DOHH2 (cell line): ENCODE data around the gene MED27.

ENCODE experiments used
- H3F3A ChIP-seq: fragments of 200-600 bp; sonication (generic), shearing (Covaris generic); 2 replicates; pipeline ENCODE4 v1.6.0; 2016; ENCODE audit warnings: antibody characterized with exemption, mild to moderate bottlenecking; ENCODE audit not compliant: control insufficient read depth, insufficient read depth
- H3K27ac ChIP-seq: fragments of 200-600 bp; sonication (generic); 2 replicates; pipeline ENCODE4 v1.5.1; 2014; ENCODE audit warnings: low read depth, mild to moderate bottlenecking, low read length, moderate library complexity
- H3K27me3 ChIP-seq: fragments of 200-600 bp; sonication (generic); 2 replicates; pipeline ENCODE4 v1.6.1; 2014; ENCODE audit warnings: mild to moderate bottlenecking, low read length, mixed read lengths; ENCODE audit not compliant: control insufficient read depth
- H3K36me3 ChIP-seq: fragments of 200-600 bp; sonication (generic); 2 replicates; pipeline ENCODE4 v1.6.1; 2014; ENCODE audit warnings: mild to moderate bottlenecking, low read length, moderate library complexity, mixed read lengths; ENCODE audit not compliant: control insufficient read depth
- H3K4me1 ChIP-seq: fragments of 200-600 bp; sonication (generic); 2 replicates; pipeline ENCODE4 v1.6.1; 2014; ENCODE audit warnings: mild to moderate bottlenecking, low read length, mixed read lengths; ENCODE audit not compliant: control insufficient read depth
- H3K4me2 ChIP-seq: fragments of 200-600 bp; sonication (generic); 2 replicates; pipeline ENCODE4 v1.6.0; 2014; ENCODE audit warnings: mild to moderate bottlenecking, low read length, moderate library complexity
- H3K4me3 ChIP-seq: fragments of 200-600 bp; sonication (generic); 2 replicates; pipeline ENCODE4 v1.5.1; 2014; ENCODE audit warnings: mild to moderate bottlenecking, low read length, mixed read lengths
- H3K79me2 ChIP-seq: fragments of 200-600 bp; sonication (generic); 2 replicates; pipeline ENCODE4 v1.6.1; 2014; ENCODE audit warnings: mild to moderate bottlenecking, low read length, mixed read lengths; ENCODE audit not compliant: control insufficient read depth
- H3K9me2 ChIP-seq: fragments of 200-600 bp; sonication (generic); replicated peaks from 2 replicates; pipeline ENCODE4 v1.6.1; 2014; ENCODE audit warnings: mild to moderate bottlenecking, low read length, mixed read lengths; ENCODE audit not compliant: control insufficient read depth
- H3K9me3 ChIP-seq: fragments of 200-600 bp; sonication (generic); 2 replicates; pipeline ENCODE4 v1.6.1; 2014; ENCODE audit warnings: antibody characterized with exemption, low read length, mixed read lengths; ENCODE audit not compliant: control insufficient read depth, insufficient read depth
- H4K20me1 ChIP-seq: fragments of 200-600 bp; sonication (generic); 2 replicates; pipeline ENCODE4 v1.6.0; 2014; ENCODE audit warnings: low read depth, mild to moderate bottlenecking, antibody characterized with exemption, low read length, moderate library complexity; ENCODE audit not compliant: control insufficient read depth, insufficient read depth
- EZH2phosphoT487 ChIP-seq: fragments of 200-600 bp; sonication (generic); IDR thresholded peaks from 2 replicates; pipeline ENCODE4 v1.6.1; 2017; ENCODE audit warnings: borderline replicate concordance, mild to moderate bottlenecking, antibody characterized with exemption, low read length, moderate library complexity, mixed read lengths
- TF ChIP-seq, protein P1 (sequence below): fragments of 200-600 bp; sonication (generic); IDR thresholded peaks from one replicate; pipeline ENCODE4 v1.5.1; 2014; ENCODE audit warnings: antibody characterized with exemption, mild to moderate bottlenecking, low read depth, low read length; ENCODE audit not compliant: poor library complexity, severe bottlenecking

MED27 gene

DNA sequence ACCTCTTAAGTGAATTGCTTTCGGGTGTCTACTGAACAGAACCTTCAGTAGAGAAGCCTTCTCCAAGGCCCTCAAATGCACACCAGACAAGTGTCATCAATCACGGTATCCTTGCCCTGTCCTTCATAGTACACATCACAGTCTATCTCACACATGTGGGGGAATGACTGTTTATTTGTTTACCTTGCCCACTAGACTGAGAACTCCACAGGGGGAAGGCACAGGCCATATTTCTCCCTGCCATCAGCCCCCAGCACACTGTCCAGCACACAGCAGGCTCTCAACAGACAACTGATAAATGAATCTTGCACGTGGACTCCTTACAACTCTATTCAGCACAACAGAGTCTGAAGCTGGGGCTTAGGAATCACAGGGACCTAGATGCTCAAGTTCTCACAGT lies 128.5 kb downstream of the MED27 start:
- no peak overlapping the region for H3K4me2 ChIP-seq
- no peaks in the 10 kb centered on the region for H3K79me2 ChIP-seq
- H3K9me3 ChIP-seq, result no peaks in the 10 kb centered on the region
- no peaks in the 10 kb centered on the region for H3K4me1 ChIP-seq
- no peaks in the 10 kb centered on the region for H3F3A ChIP-seq
- no peak for TF ChIP-seq EZH2phosphoT487
- TF ChIP-seq, protein P1, sequence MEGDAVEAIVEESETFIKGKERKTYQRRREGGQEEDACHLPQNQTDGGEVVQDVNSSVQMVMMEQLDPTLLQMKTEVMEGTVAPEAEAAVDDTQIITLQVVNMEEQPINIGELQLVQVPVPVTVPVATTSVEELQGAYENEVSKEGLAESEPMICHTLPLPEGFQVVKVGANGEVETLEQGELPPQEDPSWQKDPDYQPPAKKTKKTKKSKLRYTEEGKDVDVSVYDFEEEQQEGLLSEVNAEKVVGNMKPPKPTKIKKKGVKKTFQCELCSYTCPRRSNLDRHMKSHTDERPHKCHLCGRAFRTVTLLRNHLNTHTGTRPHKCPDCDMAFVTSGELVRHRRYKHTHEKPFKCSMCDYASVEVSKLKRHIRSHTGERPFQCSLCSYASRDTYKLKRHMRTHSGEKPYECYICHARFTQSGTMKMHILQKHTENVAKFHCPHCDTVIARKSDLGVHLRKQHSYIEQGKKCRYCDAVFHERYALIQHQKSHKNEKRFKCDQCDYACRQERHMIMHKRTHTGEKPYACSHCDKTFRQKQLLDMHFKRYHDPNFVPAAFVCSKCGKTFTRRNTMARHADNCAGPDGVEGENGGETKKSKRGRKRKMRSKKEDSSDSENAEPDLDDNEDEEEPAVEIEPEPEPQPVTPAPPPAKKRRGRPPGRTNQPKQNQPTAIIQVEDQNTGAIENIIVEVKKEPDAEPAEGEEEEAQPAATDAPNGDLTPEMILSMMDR, result no peak
- no peak overlapping the region for H3K27ac ChIP-seq
- no peaks in the 10 kb centered on the region for H3K9me2 ChIP-seq
- H3K27me3 ChIP-seq, result no peaks in the 10 kb centered on the region
- H4K20me1 ChIP-seq, result 0 out of 2 replicates have a peak, but pooled peaks cover 5% of the 10 kb centered on the region
- no peak overlapping the region for H3K4me3 ChIP-seq
- H3K36me3 ChIP-seq, result no peaks in the 10 kb centered on the region

DNA sequence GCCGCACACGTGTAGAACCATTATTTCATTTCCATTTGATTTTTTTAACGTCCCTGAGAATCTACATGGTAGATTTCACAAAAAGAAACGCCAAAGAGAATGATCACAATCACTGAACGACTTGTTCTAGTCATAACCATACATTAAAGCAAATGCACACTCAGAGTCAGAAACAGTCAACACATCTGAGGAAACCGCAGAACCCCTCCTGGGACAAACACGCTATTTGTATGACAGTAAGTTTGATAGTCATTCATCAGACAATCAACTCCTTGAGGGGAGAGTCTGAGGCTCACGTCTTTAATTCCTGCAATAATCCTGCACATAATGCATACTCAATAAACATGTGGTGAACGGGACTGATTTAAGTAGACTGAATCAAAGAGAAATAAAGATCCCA lies 129.2 kb downstream of the MED27 start:
- H3K4me3 ChIP-seq, result no peak overlapping the region
- no peaks in the 10 kb centered on the region for H3K9me2 ChIP-seq
- no peaks in the 10 kb centered on the region for H3F3A ChIP-seq
- H3K27me3 ChIP-seq, result no peaks in the 10 kb centered on the region
- H3K27ac ChIP-seq, result no peak overlapping the region
- no peaks in the 10 kb centered on the region for H3K4me1 ChIP-seq
- TF ChIP-seq, protein P1, result no peak
- H4K20me1 ChIP-seq, result 0 out of 2 replicates have a peak, but pooled peaks cover 5% of the 10 kb centered on the region
- H3K36me3 ChIP-seq, result no peaks in the 10 kb centered on the region
- no peaks in the 10 kb centered on the region for H3K9me3 ChIP-seq
- H3K4me2 ChIP-seq, result no peak overlapping the region
- H3K79me2 ChIP-seq, result no peaks in the 10 kb centered on the region

GRCh38 chr9:131946180-131946579 lies 133.5 kb downstream of the MED27 start:
- Histone ChIP-seq H4K20me1 (0 out of 2 replicates have a peak, but pooled peaks cover 2% of the 10 kb centered on the region), H3K27me3 (no peaks in the 10 kb centered on the region), H3K4me2 (no peak overlapping the region), H3K36me3 (no peaks in the 10 kb centered on the region), H3K27ac (no peak overlapping the region), H3K4me1 (no peaks in the 10 kb centered on the region), H3K79me2 (no peaks in the 10 kb centered on the region), H3K9me2 (no peaks in the 10 kb centered on the region), H3K9me3 (no peaks in the 10 kb centered on the region), H3F3A (no peaks in the 10 kb centered on the region), H3K4me3 (no peak overlapping the region)
- TF ChIP-seq, protein P1, result no peak
- TF ChIP-seq EZH2phosphoT487, result no peak
